ENCODE results near the gene ATXN7L1.

DNA sequence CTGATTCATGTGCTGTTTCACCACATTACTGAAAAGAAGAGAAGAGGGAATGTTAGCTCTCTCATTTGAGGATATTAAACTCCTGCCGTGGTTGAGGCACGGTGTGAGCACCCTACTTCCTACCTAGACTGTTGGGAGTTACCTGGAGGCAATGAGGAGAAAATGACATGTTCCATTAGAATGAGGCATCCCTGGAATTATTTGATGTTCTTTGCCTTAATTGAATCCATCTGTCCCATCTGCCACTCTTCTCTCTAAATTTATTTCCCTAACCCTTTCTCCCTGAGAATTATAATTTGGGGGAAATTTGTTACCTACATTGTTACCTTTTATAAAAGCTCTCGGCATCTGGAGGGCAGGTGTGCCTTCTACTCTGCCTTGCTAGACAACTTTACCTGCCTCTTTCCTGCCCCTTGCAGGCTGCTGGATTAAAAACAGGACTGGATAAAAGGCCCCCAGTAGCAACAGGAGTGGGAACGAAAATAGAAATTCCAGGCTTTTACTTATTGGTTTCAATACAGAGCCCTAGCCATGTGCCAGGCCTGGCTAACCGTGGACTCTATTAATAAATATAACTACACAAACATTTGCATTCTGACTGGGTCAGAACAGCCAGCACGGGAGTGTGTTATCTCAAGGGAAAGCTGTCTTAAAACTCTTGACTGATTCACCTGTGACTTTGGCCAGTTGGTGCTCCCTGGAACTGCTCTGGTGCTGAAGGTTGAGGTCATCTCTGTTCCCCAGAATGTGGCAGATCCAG lies 4.4 kb upstream of the ATXN7L1 start:
- TF ChIP-seq TARDBP (IDR thresholded peaks at IDR 0.05) (no peak), ARNT (IDR thresholded peaks at IDR 0.05) (no peak), BHLHE40 (IDR thresholded peaks at IDR 0.05; ENCODE audit: borderline replicate concordance) (no peak), ELF4 (IDR thresholded peaks at IDR 0.05) (no peak), HDGF (IDR thresholded peaks at IDR 0.05; ENCODE audit: borderline replicate concordance) (no peak)
- TF ChIP-seq, protein P1, sequence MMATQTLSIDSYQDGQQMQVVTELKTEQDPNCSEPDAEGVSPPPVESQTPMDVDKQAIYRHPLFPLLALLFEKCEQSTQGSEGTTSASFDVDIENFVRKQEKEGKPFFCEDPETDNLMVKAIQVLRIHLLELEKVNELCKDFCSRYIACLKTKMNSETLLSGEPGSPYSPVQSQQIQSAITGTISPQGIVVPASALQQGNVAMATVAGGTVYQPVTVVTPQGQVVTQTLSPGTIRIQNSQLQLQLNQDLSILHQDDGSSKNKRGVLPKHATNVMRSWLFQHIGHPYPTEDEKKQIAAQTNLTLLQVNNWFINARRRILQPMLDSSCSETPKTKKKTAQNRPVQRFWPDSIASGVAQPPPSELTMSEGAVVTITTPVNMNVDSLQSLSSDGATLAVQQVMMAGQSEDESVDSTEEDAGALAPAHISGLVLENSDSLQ (IDR thresholded peaks at IDR 0.05): no peak

All from HEK293T (cell line).